Kidney (tissue), 14 donors: ENCODE measurements around the gene FBXO42. TPM values are rescaled to one million over a fixed set of nuclear protein-coding genes. Genes with fewer than 3 reads are reported as not detected.

ENCODE experiments used
- DNase-seq, 5 donors: peaks; one replicate each; pipeline ENCODE4 v3.0.0-alpha.2; 2013 to 2020
- FAIRE-seq: peaks from 2 replicates; lab custom pipeline; 2012; peaks lifted over from hg19 to GRCh38; lab: Jason Lieb, UNC
- H3K27ac ChIP-seq, 2 donors: one replicate each; pipeline ENCODE4 v1.7.0; 2013; ENCODE audit warnings: low read depth in 2 of 2, low read length in 2 of 2, inconsistent platforms in 1 of 2
- H3K27me3 ChIP-seq: one replicate; pipeline ENCODE4 v1.7.1; 2013; ENCODE audit warnings: low read length, inconsistent platforms; ENCODE audit not compliant: control insufficient read depth, insufficient read depth
- H3K36me3 ChIP-seq, 3 donors: one replicate each; pipeline versions ENCODE4 v1.7.0 to v1.7.1; 2013; ENCODE audit warnings: low read length in 3 of 3, control low read depth in 1 of 3, inconsistent platforms in 1 of 3; ENCODE audit not compliant: insufficient read depth in 3 of 3, control insufficient read depth in 2 of 3
- H3K4me1 ChIP-seq, 3 donors: one replicate each; pipeline versions ENCODE4 v1.7.0 to v1.7.1; 2013; ENCODE audit warnings: low read length in 3 of 3, inconsistent platforms in 1 of 3, low read depth in 1 of 3; ENCODE audit not compliant: control insufficient read depth in 2 of 3, insufficient read depth in 2 of 3
- H3K4me3 ChIP-seq, 3 donors: one replicate each; pipeline versions ENCODE4 v1.7.0 to v1.8.1; 2013; ENCODE audit warnings: low read length in 3 of 3, control low read depth in 1 of 3, inconsistent platforms in 1 of 3
- H3K9ac ChIP-seq, 3 donors: one replicate each; pipeline versions ENCODE4 v1.7.0 to v1.7.1; 2013; ENCODE audit warnings: low read length in 3 of 3, control low read depth in 1 of 3, inconsistent platforms in 1 of 3
- H3K9me3 ChIP-seq, 3 donors: one replicate each; pipeline versions ENCODE4 v1.7.0 to v1.7.1; 2013; ENCODE audit warnings: low read length in 3 of 3, control low read depth in 1 of 3, inconsistent platforms in 1 of 3; ENCODE audit not compliant: control insufficient read depth in 2 of 3, insufficient read depth in 1 of 3
- CTCF ChIP-seq: IDR thresholded peaks from 3 replicates; pipeline ENCODE4 v1.5.1; 2012; ENCODE audit warnings: mild to moderate bottlenecking, moderate library complexity, borderline replicate concordance; ENCODE audit not compliant: insufficient read depth; ENCODE audit errors: extremely low read depth
- intact Hi-C: fragments of 100-400 bp; cut with DNase I; formaldehyde crosslinking; loops from one replicate; pipeline ENCODE4 v1.11.1; 2022
- polyA plus RNA-seq: library from polyadenylated mRNA; stranded (reverse); fragments of 350-450 nt; fragmentation: Illumina TruSeq; extraction: RNeasy Lipid Tissue Mini Kit (QIAGEN cat#74804); gene quantifications from one replicate; pipeline ENCODE4 v1.2.3, GENCODE V29; 2014; ENCODE audit warnings: low read depth, low replicate concordance; ENCODE audit not compliant: insufficient read depth
- total RNA-seq: library from RNA; stranded (reverse); fragmentation: NEBNext Ultra II Directional; extraction: Animal tissue kit (Norgen Biotek cat#: 25700); gene quantifications from one replicate; pipeline ENCODE4 v1.2.1, GENCODE V29; 2021
- donor health status: control.
- donor health status: control.
- donor health status: control.
- donor health status: control.
- donor health status: control.
- donor health status: DM: yes; HTN: yes; CAD: no.
- donor health status: Normal renal cell carcinoma (clear cell type).

Gene FBXO42
- total and polyA plus RNA-seq, 2 donors from 2014 or later: 14.1 to 22.1 TPM

DNA sequence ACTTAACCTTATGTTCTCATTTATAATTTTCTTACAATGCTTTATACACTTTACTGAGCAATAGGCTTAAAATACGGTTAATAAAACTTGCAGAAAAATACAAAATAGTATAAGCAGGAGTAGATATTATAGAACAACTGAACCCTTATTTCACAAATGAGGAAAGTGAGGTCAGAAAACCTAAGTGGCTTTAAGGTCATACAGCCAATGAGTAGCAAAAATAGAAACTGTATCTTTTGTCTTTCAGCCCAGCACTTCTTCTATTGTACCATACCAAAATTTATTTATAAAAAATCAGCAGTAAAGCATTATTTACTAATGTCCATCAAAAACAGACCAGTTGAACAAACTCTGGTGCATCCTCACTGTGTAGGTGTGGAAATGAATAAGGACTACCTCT lies 11.6 kb downstream of the FBXO42 start:
- Histone ChIP-seq H3K4me1 (no peaks in the 10 kb centered on the region), H3K4me3 (no peak overlapping the region), H3K9me3 (no peaks in the 10 kb centered on the region), H3K9ac (no peak overlapping the region), H3K27me3 (no peaks in the 10 kb centered on the region), H3K27ac (no peak overlapping the region), H3K36me3 (no peaks in the 10 kb centered on the region)
- intact Hi-C loops: no loop called here
- no peak for DNase-seq
- no peak for TF ChIP-seq CTCF
- no peak for FAIRE-seq

DNA sequence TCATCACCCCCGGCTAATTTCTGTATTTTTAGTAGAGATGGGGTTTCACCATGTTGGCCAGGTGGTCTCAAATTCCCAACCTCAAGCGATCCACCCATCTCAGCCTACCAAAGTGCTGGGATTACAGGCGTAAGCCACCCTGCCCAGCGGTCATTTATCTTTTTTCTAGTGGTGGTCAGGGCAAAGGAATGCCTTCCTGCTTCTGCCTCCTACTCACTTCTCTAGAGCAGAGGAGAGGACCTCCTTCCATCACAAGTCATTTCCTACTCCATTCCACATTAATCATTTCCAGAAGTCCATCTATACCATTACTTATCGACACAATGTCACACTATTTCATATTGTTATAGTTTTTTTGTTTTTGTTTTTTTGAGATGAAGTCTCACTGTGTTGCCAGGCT lies 13.3 kb downstream of the FBXO42 start:
- Histone ChIP-seq H3K27me3 (no peaks in the 10 kb centered on the region), H3K36me3 (no peaks in the 10 kb centered on the region), H3K9ac (no peak overlapping the region), H3K4me1 (no peaks in the 10 kb centered on the region), H3K27ac (no peak overlapping the region), H3K9me3 (no peaks in the 10 kb centered on the region), H3K4me3 (no peak overlapping the region)
- TF ChIP-seq CTCF: no peak
- intact Hi-C loops: no loop called here
- no peak for FAIRE-seq
- no peak for DNase-seq

- Histone ChIP-seq H3K27me3 (no peaks in the 10 kb centered on the region), H3K36me3 (no peaks in the 10 kb centered on the region), H3K4me3 (no peak overlapping the region), H3K27ac (no peak overlapping the region), H3K4me1 (no peaks in the 10 kb centered on the region), H3K9ac (no peak overlapping the region), H3K9me3 (no peaks in the 10 kb centered on the region)
- no peak for TF ChIP-seq CTCF
- FAIRE-seq: no peak
- DNase-seq: no peak
- intact Hi-C loops: no loop called here
These were observed 17.5 kb downstream of the FBXO42 start for GRCh38 chr1:16334655-16335340.
